GM10266 (cell line): ENCODE measurements around the gene EMSY.

Source experiments
- DNase-seq: peaks from one replicate; pipeline ENCODE4 v3.0.0; 2012; ENCODE audit errors: extremely low spot score
- CTCF ChIP-seq: IDR thresholded peaks from 2 replicates; pipeline ENCODE4 v1.5.1; 2012; ENCODE audit warnings: mild to moderate bottlenecking, low read depth; ENCODE audit not compliant: control insufficient read depth, insufficient read depth; ENCODE audit errors: missing control alignments

Gene EMSY

GRCh38 chr11:76599041-76600013, 154.5 kb downstream of the EMSY start:
- no peak for TF ChIP-seq CTCF
- DNase-seq = no peak

GRCh38 chr11:76600124-76600655, 155.4 kb downstream of the EMSY start:
- no peak for TF ChIP-seq CTCF
- DNase-seq = no peak

GRCh38 chr11:76601272-76601671, 156.5 kb downstream of the EMSY start:
- TF ChIP-seq CTCF = no peak
- no peak for DNase-seq

- DNase-seq = no peak
- TF ChIP-seq CTCF = no peak
Observed at GRCh38 chr11:76601724-76602123, 156.9 kb downstream of the EMSY start.

- no peak for TF ChIP-seq CTCF
Observed at GRCh38 chr11:76602431-76602861, 157.6 kb downstream of the EMSY start.

More at GRCh38 chr11:76602431-76602861, 157.6 kb downstream of the EMSY start:
- DNase-seq = no peak
